H1 (cell line): ENCODE measurements around the gene MALT1. TPM values are rescaled to one million over a fixed set of nuclear protein-coding genes. Genes with fewer than 3 reads are reported as not detected.

Source experiments
- CTCF ChIA-PET: fragments of 300-600 bp; sonication (Branson Sonifier 250); formaldehyde crosslinking; loops from one replicate; lab custom pipeline; 2021; ENCODE audit not compliant: partially characterized antibody; lab: Charles Lee
- POLR2A ChIA-PET: fragments of 300-600 bp; sonication (Branson Sonifier 250); formaldehyde crosslinking; loops from one replicate; lab custom pipeline; 2021; ENCODE audit warnings: inconsistent platforms; ENCODE audit not compliant: partially characterized antibody; lab: Charles Lee
- DNase-seq, 2 experiments: peaks; one replicate each; pipeline versions ENCODE4 v3.0.0 to v3.0.0-alpha.2; 2010 to 2022; ENCODE audit warnings: low spot score in 2 of 2, low read depth in 1 of 2, mixed read lengths in 1 of 2
- FAIRE-seq: peaks from 2 replicates; lab custom pipeline; 2011; peaks lifted over from hg19 to GRCh38; lab: Jason Lieb, UNC
- H2AFZ ChIP-seq: 2 replicates; pipeline ENCODE4 v1.8.1; 2012; ENCODE audit warnings: low read length, inconsistent platforms
- H2AK5ac ChIP-seq: 2 replicates; pipeline ENCODE4 v1.6.1; 2013; ENCODE audit warnings: low read depth, low read length
- H2BK120ac ChIP-seq: replicated peaks from 2 replicates; pipeline ENCODE3; 2013; ENCODE audit warnings: low read depth, low read length, inconsistent platforms
- H2BK12ac ChIP-seq: 2 replicates; pipeline ENCODE4 v1.6.1; 2013; ENCODE audit warnings: low read depth, low read length
- H2BK15ac ChIP-seq: 2 replicates; pipeline ENCODE4 v1.6.1; 2013; ENCODE audit warnings: low read length
- H2BK20ac ChIP-seq: 2 replicates; pipeline ENCODE4 v1.6.1; 2013; ENCODE audit warnings: low read length
- H2BK5ac ChIP-seq: 2 replicates; pipeline ENCODE4 v1.6.1; 2013; ENCODE audit warnings: low read depth, low read length
- H3K14ac ChIP-seq: 2 replicates; pipeline ENCODE4 v1.6.1; 2013; ENCODE audit warnings: inconsistent platforms; ENCODE audit not compliant: insufficient read length
- H3K18ac ChIP-seq: 2 replicates; pipeline ENCODE4 v1.6.1; 2013; ENCODE audit warnings: low read length; ENCODE audit errors: extremely low read depth
- H3K23ac ChIP-seq: 2 replicates; pipeline ENCODE4 v1.6.1; 2013; ENCODE audit warnings: inconsistent platforms; ENCODE audit not compliant: insufficient read length
- H3K23me2 ChIP-seq: 2 replicates; pipeline ENCODE4 v1.6.1; 2013; ENCODE audit warnings: low read depth, low read length
- H3K27ac ChIP-seq: 2 replicates; pipeline ENCODE4 v1.6.1; 2011; ENCODE audit warnings: low read depth, low read length, inconsistent platforms
- H3K27me3 ChIP-seq, 4 experiments: replicated peaks in 1 of 4; 1 replicate in 1 of 4; 2 replicates in 3 of 4; pipeline versions ENCODE4 v1.6.1 to v1.8.1; 2011 to 2013; ENCODE audit warnings: low read length in 3 of 4, mild to moderate bottlenecking in 3 of 4, inconsistent platforms in 2 of 4, mixed read lengths in 2 of 4, moderate library complexity in 1 of 4; ENCODE audit not compliant: control insufficient read depth in 3 of 4, insufficient read depth in 3 of 4; ENCODE audit errors: extremely low read depth in 1 of 4
- H3K36me3 ChIP-seq, 4 experiments: 2 replicates each; pipeline versions ENCODE4 v1.6.1 to v1.8.1; 2011 to 2013; ENCODE audit warnings: mild to moderate bottlenecking in 4 of 4, low read length in 3 of 4, moderate library complexity in 2 of 4, control low read depth in 1 of 4, inconsistent platforms in 1 of 4; ENCODE audit not compliant: insufficient read depth in 4 of 4, control insufficient read depth in 2 of 4
- H3K4ac ChIP-seq: replicated peaks from 2 replicates; pipeline ENCODE3; 2013; ENCODE audit warnings: low read length, low read depth, mixed read lengths, inconsistent platforms; ENCODE audit not compliant: insufficient read length
- H3K4me1 ChIP-seq, 4 experiments: replicated peaks in 1 of 4; 1 replicate in 1 of 4; 2 replicates in 3 of 4; pipeline versions ENCODE4 v1.6.1 to v1.8.1; 2011 to 2013; ENCODE audit warnings: low read length in 3 of 4, inconsistent platforms in 2 of 4, mixed read lengths in 1 of 4; ENCODE audit not compliant: insufficient read depth in 4 of 4, control insufficient read depth in 3 of 4
- H3K4me2 ChIP-seq, 2 experiments: 2 replicates each; pipeline versions ENCODE4 v1.6.1 to v1.8.1; 2011 to 2013; ENCODE audit warnings: low read depth in 2 of 2, low read length in 2 of 2, control low read depth in 1 of 2, inconsistent platforms in 1 of 2, mild to moderate bottlenecking in 1 of 2; ENCODE audit not compliant: insufficient read depth in 1 of 2
- H3K4me3 ChIP-seq, 4 experiments: fragments of 200-600, 300-600 bp in 1 of 4; sonication (generic), shearing (Covaris generic), sonication (Bioruptor Twin) in 1 of 4; 2 replicates each; pipeline versions ENCODE4 v1.5.1 to v1.8.1; 2011 to 2016; ENCODE audit warnings: low read length in 4 of 4, low read depth in 3 of 4, control low read depth in 2 of 4, inconsistent platforms in 2 of 4, mild to moderate bottlenecking in 2 of 4, mixed read lengths in 1 of 4, moderate library complexity in 1 of 4; ENCODE audit not compliant: insufficient read depth in 2 of 4; ENCODE audit errors: extremely low read depth in 1 of 4
- H3K56ac ChIP-seq: replicated peaks from 2 replicates; pipeline ENCODE3; 2013; ENCODE audit warnings: low read depth, mild to moderate bottlenecking, mixed read lengths, low read length, inconsistent platforms; ENCODE audit not compliant: insufficient read length
- H3K79me1 ChIP-seq: 2 replicates; pipeline ENCODE4 v1.6.1; 2013; ENCODE audit warnings: low read depth, low read length, control low read depth
- H3K79me2 ChIP-seq, 2 experiments: 2 replicates each; pipeline versions ENCODE4 v1.6.1 to v1.8.1; 2012 to 2013; ENCODE audit warnings: low read length in 2 of 2, mild to moderate bottlenecking in 2 of 2, inconsistent platforms in 1 of 2; ENCODE audit not compliant: insufficient read depth in 2 of 2, control insufficient read depth in 1 of 2
- H3K9ac ChIP-seq, 4 experiments: replicated peaks in 1 of 4; 1 replicate in 1 of 4; 2 replicates in 3 of 4; pipeline versions ENCODE4 v1.6.1 to v1.8.1; 2011 to 2013; ENCODE audit warnings: low read depth in 3 of 4, low read length in 3 of 4, control low read depth in 2 of 4, mild to moderate bottlenecking in 2 of 4, moderate library complexity in 2 of 4, inconsistent platforms in 1 of 4; ENCODE audit errors: extremely low read depth in 1 of 4
- H3K9me3 ChIP-seq, 2 experiments: 2 replicates each; pipeline versions ENCODE4 v1.6.1 to v1.8.1; 2012 to 2013; ENCODE audit warnings: mild to moderate bottlenecking in 2 of 2, moderate library complexity in 2 of 2, control low read depth in 1 of 2, inconsistent platforms in 1 of 2, low read depth in 1 of 2, low read length in 1 of 2, mixed read lengths in 1 of 2; ENCODE audit not compliant: insufficient read depth in 2 of 2
- H4K20me1 ChIP-seq, 2 experiments: replicated peaks in 1 of 2; 2 replicates each; pipeline versions ENCODE3 to v1.8.1; 2011 to 2013; ENCODE audit warnings: inconsistent platforms in 2 of 2, low read length in 2 of 2, mild to moderate bottlenecking in 1 of 2; ENCODE audit not compliant: insufficient read depth in 2 of 2, control insufficient read depth in 1 of 2
- H4K5ac ChIP-seq: 2 replicates; pipeline ENCODE4 v1.6.1; 2013; ENCODE audit warnings: low read length, low read depth, mixed read lengths, inconsistent platforms; ENCODE audit not compliant: insufficient read length
- H4K8ac ChIP-seq: 2 replicates; pipeline ENCODE4 v1.8.0; 2013; ENCODE audit warnings: mild to moderate bottlenecking, moderate library complexity, low read length, inconsistent platforms; ENCODE audit not compliant: insufficient read depth; ENCODE audit errors: extremely low read depth
- H4K91ac ChIP-seq: replicated peaks from 2 replicates; pipeline ENCODE3; 2013; ENCODE audit warnings: low read length, mixed read lengths, inconsistent platforms; ENCODE audit not compliant: insufficient read length
- CTBP2 ChIP-seq: IDR thresholded peaks from 2 replicates; pipeline ENCODE4 v1.7.0; 2011; ENCODE audit warnings: borderline replicate concordance, mild to moderate bottlenecking, moderate library complexity, mixed read lengths, low read length; ENCODE audit not compliant: insufficient read depth, insufficient read length
- KDM5A ChIP-seq: fragments of 200-600 bp; IDR thresholded peaks from 2 replicates; pipeline ENCODE4 v1.7.1; 2012; ENCODE audit warnings: mild to moderate bottlenecking, low read length, inconsistent platforms, mixed read lengths
- MAX ChIP-seq: IDR thresholded peaks from 2 replicates; pipeline ENCODE4 v1.6.1; 2012; ENCODE audit warnings: inconsistent platforms
- PHF8 ChIP-seq: fragments of 200-600 bp; sonication (generic); conservative IDR thresholded peaks from 2 replicates; pipeline ENCODE4 v1.7.1; 2012; ENCODE audit warnings: low read depth, mild to moderate bottlenecking, inconsistent platforms, low read length, moderate library complexity
- POLR2AphosphoS5 ChIP-seq: IDR thresholded peaks from 2 replicates; pipeline ENCODE4 v1.6.1; 2011; ENCODE audit warnings: low read depth, low read length
- SAP30 ChIP-seq: fragments of 300-600 bp; sonication (generic); IDR thresholded peaks from 2 replicates; pipeline ENCODE4 v1.7.1; 2012; ENCODE audit warnings: low read length, moderate library complexity, mild to moderate bottlenecking, inconsistent platforms; ENCODE audit not compliant: insufficient read depth, insufficient replicate concordance
- USF2 ChIP-seq: IDR thresholded peaks from 2 replicates; pipeline ENCODE4 v1.6.1; 2011; ENCODE audit warnings: low read length, improper control_type of control experiment
- WGBS, 2 experiments: shearing (Covaris generic) in 1 of 2; methylation state at CpG; one replicate each; pipeline versions ENCODE4 v1.1.6 to v1.1.7; 2013 to 2015; ENCODE audit warnings: low lambda C conversion rate in 2 of 2, mixed read lengths in 2 of 2, inconsistent platforms in 1 of 2, low coverage in 1 of 2, missing lambda C conversion rate in 1 of 2; ENCODE audit not compliant: insufficient replicate concordance in 2 of 2, insufficient coverage in 1 of 2, insufficient read length in 1 of 2; ENCODE audit errors: extremely low coverage in 1 of 2, missing lambda C conversion rate in 1 of 2; 5-methylcytosine and 5-hydroxymethylcytosine counted together
- polyA plus RNA-seq, 7 experiments: library from polyadenylated mRNA; depleted of rRNA in 3 of 7; stranded (reverse) in 5 of 7; unstranded in 2 of 7; fragments of >200 nt in 5 of 7; fragments of 200-250 nt in 2 of 7; gene quantifications; 1 replicate in 5 of 7; 2 replicates in 1 of 7; 4 replicates in 1 of 7; pipeline versions ENCODE4 v1.2.1 to v1.2.3, GENCODE V29; 2011 to 2013; ENCODE audit warnings: missing spikeins in 2 of 7, mixed read lengths in 2 of 7
- total RNA-seq: library from RNA; stranded (reverse); fragmentation: NEBNext Ultra II Directional; extraction: Animal tissue kit (Norgen Biotek cat#: 25700); gene quantifications from 2 replicates; pipeline ENCODE4 v1.2.1, GENCODE V29; 2021

MALT1 gene
- total and polyA plus RNA-seq, 2 of the 8 experiments (the other 6 are each of a cell fraction or from before 2014, with no cell fraction given): 10.7 to 25.9 TPM

- 0 out of 2 replicates have a peak overlapping the region, but pooled peaks have one; percentile 31 for H2BK12ac ChIP-seq
- H3K4me3 ChIP-seq: peak overlapping the region in 3 of 4 experiments; percentile 11 to 52 (median 23); a peak in 4 of 8 replicates
- H4K5ac ChIP-seq: no peak overlapping the region
- H2AFZ ChIP-seq: peak overlapping the region; percentile 89; the same call in 1 of the 2 replicates
- no peaks in the 10 kb centered on the region for H4K20me1 ChIP-seq
- 0 out of 7 replicates have a peak overlapping the region, but pooled peaks of 1 of the 4 experiments have one; percentile 10 for H3K9ac ChIP-seq
- H3K23me2 ChIP-seq: no peaks in the 10 kb centered on the region
- no peak overlapping the region for H4K91ac ChIP-seq
- DNase-seq: peak; percentile 47 to 96
- FAIRE-seq: no peak
- H2BK5ac ChIP-seq: peak overlapping the region; percentile 26; the same call in 1 of the 2 replicates
- H2BK120ac ChIP-seq: no peak overlapping the region
- peaks cover 0 to 4% (median 2%) of the 10 kb centered on the region in 4 experiments; a peak in 4 of 7 replicates for H3K4me1 ChIP-seq
- H3K4ac ChIP-seq: no peak overlapping the region
- 18% methylated on average over 32 of the region's 40 CpGs; no CpG with 5 or more reads in 1 of the 2 experiments for WGBS, 2 experiments
- ChIA-PET CTCF (interaction anchor here (0.6 to 26.9 kb wide), 51 partner anchors 9 to 486 kb away, joined by 3 to 591 read pairs (median 4); partner anchors contain the start of genes MALT1 and SEC11C), POLR2A (interaction anchor here (0.6 to 2.5 kb wide), 5 partner anchors 64 to 302 kb away, joined by 3 to 6 read pairs (median 3); no protein-coding TSS in a partner anchor)
- H3K14ac ChIP-seq: no peak overlapping the region
- H3K56ac ChIP-seq: no peak overlapping the region
- no peaks in the 10 kb centered on the region for H3K36me3 ChIP-seq
- H3K9me3 ChIP-seq: no peaks in the 10 kb centered on the region
- no peak overlapping the region for H3K27ac ChIP-seq
- H3K79me1 ChIP-seq: no peaks in the 10 kb centered on the region
- H3K18ac ChIP-seq: peak overlapping the region; percentile 81; the same call in 1 of the 2 replicates
- no peaks in the 10 kb centered on the region for H3K79me2 ChIP-seq
- H3K4me2 ChIP-seq: peak overlapping the region; percentile 9 to 85; a peak in 3 of 4 replicates
- H3K23ac ChIP-seq: no peak overlapping the region
- H2BK20ac ChIP-seq: peak overlapping the region; percentile 73; the same call in 1 of the 2 replicates
- H2AK5ac ChIP-seq: no peak overlapping the region
- peak overlapping the region; percentile 64 for H4K8ac ChIP-seq
- no peak overlapping the region for H2BK15ac ChIP-seq
- H3K27me3 ChIP-seq: peaks cover 0 to 4% (median 0%) of the 10 kb centered on the region in 4 experiments; a peak in 2 of 7 replicates
- TF ChIP-seq MAX (peak; percentile 61), USF2 (no peak), CTBP2 (peak; percentile 72), POLR2AphosphoS5 (no peak), KDM5A (no peak), SAP30 (no peak), PHF8 (no peak)
These were observed 97.2 kb downstream of the MALT1 start for GRCh38 chr18:58768293-58768974.
